Measurements from ENCODE around the gene PPIL3.

Gene PPIL3

GRCh38 chr2:200861617-200862155 is 27.2 kb downstream of the PPIL3 start:
- no peak for DNase-seq (ENCODE audit: low read depth, low spot score)

GRCh38 chr2:200860092-200860795 is 28.6 kb downstream of the PPIL3 start:
- no peak for DNase-seq (ENCODE audit: low read depth, low spot score)

GRCh38 chr2:200856806-200857205 is 32.1 kb downstream of the PPIL3 start:
- DNase-seq (ENCODE audit: low read depth, low spot score) = no peak

- DNase-seq (ENCODE audit: low read depth, low spot score) = no peak
Measured at GRCh38 chr2:200852605-200853004, 36.3 kb downstream of the PPIL3 start.

GRCh38 chr2:200851398-200852248 is 37.3 kb downstream of the PPIL3 start:
- no peak for DNase-seq (ENCODE audit: low read depth, low spot score)

GRCh38 chr2:200850512-200851256 is 38.2 kb downstream of the PPIL3 start:
- no peak for DNase-seq (ENCODE audit: low read depth, low spot score)

- DNase-seq (ENCODE audit: low read depth, low spot score) = no peak
Measured at GRCh38 chr2:200847939-200848338, 40.9 kb downstream of the PPIL3 start.

- no peak for DNase-seq (ENCODE audit: low read depth, low spot score)
Measured at GRCh38 chr2:200847269-200847668, 41.6 kb downstream of the PPIL3 start.

- no peak for DNase-seq (ENCODE audit: low read depth, low spot score)
Measured at GRCh38 chr2:200845669-200846325, 43.1 kb downstream of the PPIL3 start.

- DNase-seq (ENCODE audit: low read depth, low spot score) = no peak
Measured at GRCh38 chr2:200845194-200845593, 43.7 kb downstream of the PPIL3 start.

GRCh38 chr2:200843993-200844948 is 44.6 kb downstream of the PPIL3 start:
- DNase-seq (ENCODE audit: low read depth, low spot score) = no peak

GRCh38 chr2:200839513-200839912 is 49.4 kb downstream of the PPIL3 start:
- DNase-seq (ENCODE audit: low read depth, low spot score) = no peak

GRCh38 chr2:200834701-200835100 is 54.2 kb downstream of the PPIL3 start:
- DNase-seq (ENCODE audit: low read depth, low spot score) = no peak

- no peak for DNase-seq (ENCODE audit: low read depth, low spot score)
Measured at GRCh38 chr2:200829258-200829655, 59.6 kb downstream of the PPIL3 start.

GRCh38 chr2:200828572-200829257 is 60.2 kb downstream of the PPIL3 start:
- DNase-seq (ENCODE audit: low read depth, low spot score) = no peak

- DNase-seq (ENCODE audit: low read depth, low spot score) = no peak
Measured at GRCh38 chr2:200828104-200828503, 60.8 kb downstream of the PPIL3 start.

- no peak for DNase-seq (ENCODE audit: low read depth, low spot score)
Measured at GRCh38 chr2:200821686-200822245, 67.1 kb downstream of the PPIL3 start.
